DLD1 (cell line): ENCODE results near the gene SLC25A41.

ENCODE experiments used
- in situ Hi-C: cut with HindIII; loops from 2 replicates; pipeline ENCODE4 v1.10.0; 2017; ENCODE audit warnings: low sequenced_read_pairs

Gene SLC25A41

GRCh38 chr19:6376512-6377190 is 56.9 kb downstream of the SLC25A41 start:
- in situ Hi-C loops, result no loop called here
